GM12875 (cell line): ENCODE results near the gene ENPP3.

Experiments
- H3K4me3 ChIP-seq: one replicate; pipeline ENCODE4 v1.5.1; 2011; ENCODE audit warnings: low read depth, low read length, control low read depth
- TF ChIP-seq, protein P1 (sequence below): IDR thresholded peaks from 2 replicates; pipeline ENCODE4 v1.5.1; 2011; ENCODE audit warnings: low read depth, mild to moderate bottlenecking, control low read depth, inconsistent platforms, low read length, moderate library complexity, borderline replicate concordance; ENCODE audit not compliant: insufficient read depth

ENPP3 gene

GRCh38 chr6:131791476-131791875 lies 154.4 kb downstream of the ENPP3 start:
- H3K4me3 ChIP-seq, result no peak overlapping the region
- TF ChIP-seq, protein P1, sequence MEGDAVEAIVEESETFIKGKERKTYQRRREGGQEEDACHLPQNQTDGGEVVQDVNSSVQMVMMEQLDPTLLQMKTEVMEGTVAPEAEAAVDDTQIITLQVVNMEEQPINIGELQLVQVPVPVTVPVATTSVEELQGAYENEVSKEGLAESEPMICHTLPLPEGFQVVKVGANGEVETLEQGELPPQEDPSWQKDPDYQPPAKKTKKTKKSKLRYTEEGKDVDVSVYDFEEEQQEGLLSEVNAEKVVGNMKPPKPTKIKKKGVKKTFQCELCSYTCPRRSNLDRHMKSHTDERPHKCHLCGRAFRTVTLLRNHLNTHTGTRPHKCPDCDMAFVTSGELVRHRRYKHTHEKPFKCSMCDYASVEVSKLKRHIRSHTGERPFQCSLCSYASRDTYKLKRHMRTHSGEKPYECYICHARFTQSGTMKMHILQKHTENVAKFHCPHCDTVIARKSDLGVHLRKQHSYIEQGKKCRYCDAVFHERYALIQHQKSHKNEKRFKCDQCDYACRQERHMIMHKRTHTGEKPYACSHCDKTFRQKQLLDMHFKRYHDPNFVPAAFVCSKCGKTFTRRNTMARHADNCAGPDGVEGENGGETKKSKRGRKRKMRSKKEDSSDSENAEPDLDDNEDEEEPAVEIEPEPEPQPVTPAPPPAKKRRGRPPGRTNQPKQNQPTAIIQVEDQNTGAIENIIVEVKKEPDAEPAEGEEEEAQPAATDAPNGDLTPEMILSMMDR, result no peak

- TF ChIP-seq, protein P1, result no peak
These were observed 155.0 kb downstream of the ENPP3 start for GRCh38 chr6:131792091-131792496.

DNA sequence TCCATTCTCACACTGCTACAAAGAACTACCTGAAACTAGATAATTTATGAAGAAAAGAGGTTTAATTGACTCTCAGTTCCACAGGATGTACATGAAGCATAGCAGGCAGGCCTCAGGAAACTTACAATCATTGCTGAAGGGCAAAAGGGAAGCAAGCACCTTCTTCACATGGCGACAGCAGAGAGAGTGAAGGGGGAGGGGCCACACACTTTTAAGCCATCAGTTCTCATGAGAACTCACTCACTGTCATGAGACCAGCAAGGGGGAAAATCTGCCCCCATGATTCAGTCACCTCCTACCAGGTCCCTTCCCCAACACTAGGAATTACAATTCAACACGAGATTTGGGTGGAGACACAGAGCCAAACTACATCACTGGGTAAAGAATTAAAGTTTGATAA lies 158.3 kb downstream of the ENPP3 start:
- TF ChIP-seq, protein P1, result no peak
- H3K4me3 ChIP-seq, result no peak overlapping the region

More at GRCh38 chr6:131792091-131792496, 155.0 kb downstream of the ENPP3 start:
- no peak overlapping the region for H3K4me3 ChIP-seq
